Keratinocyte (primary cell): ENCODE results near the gene A2M.
A peak's percentile ranks its signal among the peaks of the same experiment; 100 is the strongest.

Experiments used
- CTCF ChIP-seq, 3 experiments: IDR thresholded peaks in 1 of 3; conservative IDR thresholded peaks in 1 of 3; optimal IDR thresholded peaks in 1 of 3; 2 replicates in 2 of 3; 3 replicates in 1 of 3; pipeline versions ENCODE3 to v1.5.1; 2011; ENCODE audit warnings: low read length in 3 of 3, mild to moderate bottlenecking in 3 of 3, moderate library complexity in 2 of 3, control low read depth in 1 of 3, inconsistent platforms in 1 of 3; ENCODE audit not compliant: insufficient read depth in 2 of 3; ENCODE audit errors: extremely low read depth in 1 of 3
- EZH2 ChIP-seq: IDR thresholded peaks from one replicate; pipeline ENCODE4 v1.6.1; 2012; ENCODE audit warnings: inconsistent platforms, mild to moderate bottlenecking, low read length, moderate library complexity

GRCh38 chr12:9064815-9065606, 50.7 kb downstream of the A2M start:
- TF ChIP-seq EZH2 (no peak), CTCF (optimal IDR thresholded peaks at IDR 0.05 in 1 of 3, IDR thresholded peaks at IDR 0.05 in 1 of 3, conservative IDR thresholded peaks at IDR 0.05 in 1 of 3; ENCODE audit: extremely low read depth in 1 of 3, insufficient read depth in 2 of 3, low read length in 3 of 3) (peak in 1 of 3 experiments; percentile 20)
